HEK293T (cell line): Measurements from ENCODE around the gene ADGRD1.

ENCODE experiments used
- ARNT ChIP-seq: fragments of 450-650 bp; IDR thresholded peaks from 2 replicates; pipeline ENCODE4 v1.6.1; 2017; ENCODE audit warnings: mild to moderate bottlenecking
- BHLHE40 ChIP-seq: fragments of 450-650 bp; IDR thresholded peaks from 2 replicates; pipeline ENCODE4 v1.6.1; 2016; ENCODE audit warnings: mild to moderate bottlenecking, moderate library complexity, borderline replicate concordance
- CTBP1 ChIP-seq: fragments of 450-650 bp; IDR thresholded peaks from 2 replicates; pipeline ENCODE4 v1.6.1; 2016; ENCODE audit warnings: borderline replicate concordance
- ELF4 ChIP-seq: fragments of 450-650 bp; IDR thresholded peaks from 2 replicates; pipeline ENCODE4 v1.6.1; 2017; ENCODE audit warnings: antibody characterized with exemption
- FOXA1 ChIP-seq: fragments of 450-650 bp; IDR thresholded peaks from 2 replicates; pipeline ENCODE4 v1.6.1; 2016; ENCODE audit warnings: mild to moderate bottlenecking
- FOXM1 ChIP-seq: fragments of 450-650 bp; IDR thresholded peaks from 2 replicates; pipeline ENCODE4 v1.6.1; 2017; ENCODE audit warnings: mild to moderate bottlenecking, borderline replicate concordance
- HDGF ChIP-seq: fragments of 450-650 bp; IDR thresholded peaks from 2 replicates; pipeline ENCODE4 v1.6.1; 2017; ENCODE audit warnings: antibody characterized with exemption, borderline replicate concordance
- SP1 ChIP-seq: fragments of 450-650 bp; IDR thresholded peaks from 2 replicates; pipeline ENCODE4 v1.6.1; 2017
- SUZ12 ChIP-seq: fragments of 450-650 bp; IDR thresholded peaks from 2 replicates; pipeline ENCODE4 v1.6.1; 2016; ENCODE audit warnings: mild to moderate bottlenecking
- TARDBP ChIP-seq: fragments of 450-650 bp; IDR thresholded peaks from 2 replicates; pipeline ENCODE4 v1.6.1; 2016

- TF ChIP-seq TARDBP (no peak), FOXA1 (no peak), SP1 (no peak), ARNT (no peak), SUZ12 (no peak), HDGF (no peak), CTBP1 (no peak), ELF4 (no peak), BHLHE40 (no peak), FOXM1 (no peak)
Measured at GRCh38 chr12:130952171-130952954, 1.3 kb upstream of the ADGRD1 start.
